IMR-90 (cell line): ENCODE measurements around the gene PTPRS. TPM values are rescaled to one million over a fixed set of nuclear protein-coding genes. Genes with fewer than 3 reads are reported as not detected.

Source experiments
- ATAC-seq: fragments of 200-7000 bp; cut with Tn5 transposase; 2 replicates; pipeline ENCODE4 v1.9.1; 2020; ENCODE audit warnings: low read depth, mild to moderate bottlenecking, moderate library complexity
- BruUV-seq: library from RNA; stranded (reverse); fragments of 400-500 nt; replicated peaks from 2 replicates; lab custom pipeline; 2021; lab: Mats Ljungman, UMichigan
- CTCF ChIA-PET: fragments of 300-600 bp; formaldehyde crosslinking; extraction: SDS; loops from one replicate; lab custom pipeline; 2021; ENCODE audit warnings: antibody characterized with exemption; lab: Yijun Ruan, JAX
- POLR2A ChIA-PET: fragments of 300-600 bp; sonication (Branson Sonifier 250); formaldehyde crosslinking; loops from one replicate; lab custom pipeline; 2022; ENCODE audit warnings: antibody characterized with exemption; ENCODE audit not compliant: unreplicated experiment; lab: Charles Lee
- DNase-seq: peaks from one replicate; pipeline ENCODE4 v3.0.0; 2013
- H2AFZ ChIP-seq: replicated peaks from 2 replicates; pipeline ENCODE3; 2013; ENCODE audit warnings: low read length, mild to moderate bottlenecking; ENCODE audit not compliant: poor library complexity
- H2AK5ac ChIP-seq: 2 replicates; pipeline ENCODE4 v1.6.1; 2013; ENCODE audit warnings: low read depth, low read length, inconsistent platforms
- H2AK9ac ChIP-seq: replicated peaks from 2 replicates; pipeline ENCODE3; 2013; ENCODE audit warnings: mild to moderate bottlenecking, low read depth, low read length, moderate library complexity; ENCODE audit not compliant: poor library complexity
- H2BK120ac ChIP-seq: 2 replicates; pipeline ENCODE4 v1.6.1; 2013; ENCODE audit warnings: low read depth, low read length, inconsistent platforms
- H2BK15ac ChIP-seq: 3 replicates; pipeline ENCODE4 v1.6.1; 2013; ENCODE audit warnings: low read depth, low read length, inconsistent platforms
- H2BK20ac ChIP-seq: 2 replicates; pipeline ENCODE4 v1.6.1; 2013; ENCODE audit warnings: low read depth, mild to moderate bottlenecking, inconsistent platforms, low read length, moderate library complexity
- H2BK5ac ChIP-seq: 2 replicates; pipeline ENCODE4 v1.6.1; 2013; ENCODE audit warnings: mild to moderate bottlenecking, low read depth, low read length, inconsistent platforms; ENCODE audit not compliant: poor library complexity, severe bottlenecking
- H3K14ac ChIP-seq: replicated peaks from 2 replicates; pipeline ENCODE4 v1.6.1; 2013; ENCODE audit warnings: low read depth, low read length, inconsistent platforms
- H3K18ac ChIP-seq: 2 replicates; pipeline ENCODE4 v1.6.1; 2013; ENCODE audit warnings: low read depth, low read length, control low read depth
- H3K23ac ChIP-seq: 2 replicates; pipeline ENCODE4 v1.6.1; 2013; ENCODE audit warnings: low read depth, low read length, inconsistent platforms
- H3K27ac ChIP-seq: 2 replicates; pipeline ENCODE4 v1.5.1; 2013; ENCODE audit warnings: mild to moderate bottlenecking, control low read depth, low read length; ENCODE audit not compliant: insufficient read depth
- H3K27me3 ChIP-seq: 2 replicates; pipeline ENCODE4 v1.6.1; 2013; ENCODE audit warnings: low read length; ENCODE audit not compliant: control insufficient read depth, insufficient read depth
- H3K36me3 ChIP-seq: 2 replicates; pipeline ENCODE4 v1.6.1; 2013; ENCODE audit warnings: low read length, mixed read lengths; ENCODE audit not compliant: control insufficient read depth, insufficient read depth
- H3K4ac ChIP-seq: 2 replicates; pipeline ENCODE4 v1.6.1; 2013; ENCODE audit warnings: low read depth, low read length, inconsistent platforms
- H3K4me1 ChIP-seq: 2 replicates; pipeline ENCODE4 v1.6.1; 2013; ENCODE audit warnings: low read length, mixed read lengths; ENCODE audit not compliant: control insufficient read depth, insufficient read depth
- H3K4me2 ChIP-seq: 2 replicates; pipeline ENCODE4 v1.6.1; 2013; ENCODE audit warnings: low read depth, mild to moderate bottlenecking, control low read depth, low read length, moderate library complexity
- H3K4me3 ChIP-seq: 2 replicates; pipeline ENCODE4 v1.5.1; 2013; ENCODE audit warnings: low read depth, mild to moderate bottlenecking, control low read depth, low read length, moderate library complexity; ENCODE audit not compliant: insufficient read depth
- H3K56ac ChIP-seq: 2 replicates; pipeline ENCODE4 v1.6.1; 2013; ENCODE audit warnings: low read length, inconsistent platforms; ENCODE audit not compliant: insufficient read depth; ENCODE audit errors: extremely low read depth
- H3K79me1 ChIP-seq, 2 experiments: 2 replicates each; pipeline ENCODE4 v1.6.1; 2013; ENCODE audit warnings: low read length in 2 of 2, inconsistent platforms in 1 of 2, low read depth in 1 of 2
- H3K9ac ChIP-seq: 2 replicates; pipeline ENCODE4 v1.6.1; 2013; ENCODE audit warnings: low read depth, low read length, control low read depth
- H3K9me1 ChIP-seq: 2 replicates; pipeline ENCODE4 v1.6.1; 2013; ENCODE audit warnings: low read length, inconsistent platforms; ENCODE audit not compliant: insufficient read depth
- H3K9me3 ChIP-seq: 2 replicates; pipeline ENCODE4 v1.6.1; 2013; ENCODE audit warnings: low read length; ENCODE audit not compliant: control insufficient read depth, insufficient read depth
- H4K20me1 ChIP-seq: 2 replicates; pipeline ENCODE4 v1.6.1; 2013; ENCODE audit warnings: low read length, inconsistent platforms; ENCODE audit not compliant: insufficient read depth
- H4K5ac ChIP-seq: 2 replicates; pipeline ENCODE4 v1.6.1; 2013; ENCODE audit warnings: mild to moderate bottlenecking, low read depth, low read length, control low read depth
- H4K8ac ChIP-seq, 2 experiments: 2 replicates each; pipeline ENCODE4 v1.6.1; 2013; ENCODE audit warnings: low read depth in 2 of 2, low read length in 2 of 2, control low read depth in 1 of 2, inconsistent platforms in 1 of 2
- H4K91ac ChIP-seq: 2 replicates; pipeline ENCODE4 v1.6.1; 2013; ENCODE audit warnings: low read depth, low read length, inconsistent platforms; ENCODE audit not compliant: insufficient read depth
- BHLHE40 ChIP-seq: fragments of 150-350 bp; IDR thresholded peaks from 2 replicates; pipeline ENCODE4 v1.6.1; 2016; ENCODE audit warnings: mild to moderate bottlenecking, low read depth, low read length
- CEBPB ChIP-seq: IDR thresholded peaks from 2 replicates; pipeline ENCODE4 v1.6.1; 2012; ENCODE audit warnings: low read depth, low read length, improper control_type of control experiment
- CTCF ChIP-seq: conservative IDR thresholded peaks from 2 replicates; pipeline ENCODE4 v1.5.1; 2012; ENCODE audit warnings: mild to moderate bottlenecking, low read depth, low read length, improper control_type of control experiment
- ELK1 ChIP-seq: fragments of 150-350 bp; IDR thresholded peaks from 2 replicates; pipeline ENCODE4 v1.6.1; 2016; ENCODE audit warnings: low read depth, mild to moderate bottlenecking, low read length, moderate library complexity, borderline replicate concordance
- NFE2L2 ChIP-seq: fragments of 150-350 bp; IDR thresholded peaks from 2 replicates; pipeline ENCODE4 v1.6.1; 2016; ENCODE audit warnings: low read depth, mild to moderate bottlenecking, low read length
- SMC3 ChIP-seq: fragments of 150-350 bp; IDR thresholded peaks from 2 replicates; pipeline ENCODE4 v1.6.1; 2016; ENCODE audit warnings: low read depth, mild to moderate bottlenecking, antibody characterized with exemption, low read length, moderate library complexity
- WGBS, 2 experiments: methylation state at CpG; one replicate each; pipeline versions ENCODE4 v1.1.5 to v1.1.7; 2013; ENCODE audit warnings: missing lambda C conversion rate in 2 of 2; ENCODE audit not compliant: insufficient read length in 1 of 2; ENCODE audit errors: extremely low coverage in 2 of 2; 5-methylcytosine and 5-hydroxymethylcytosine counted together
- dilution Hi-C: fragments of 300-500 bp; cut with HindIII; formaldehyde crosslinking; loops from one replicate; pipeline ENCODE4 v1.14.3; 2018; ENCODE audit warnings: low sequenced_read_pairs; ENCODE audit not compliant: unreplicated experiment
- in situ Hi-C: fragments of 300-500 bp; cut with MboI; formaldehyde crosslinking; loops from 3 replicates; pipeline ENCODE4 v1.14.3; 2019; ENCODE audit warnings: low sequenced_read_pairs, inconsistent platforms, mixed read lengths
- intact Hi-C: fragments of 100-400 bp; cut with micrococcal nuclease; formaldehyde crosslinking; loops from 2 replicates; pipeline ENCODE4 v1.10.0; 2022
- polyA plus RNA-seq, 3 experiments: library from polyadenylated mRNA; depleted of rRNA; stranded (reverse); fragments of >200 nt; gene quantifications; 2 replicates each; pipeline ENCODE4 v1.2.3, GENCODE V29; 2012; ENCODE audit warnings: low replicate concordance in 1 of 3
- total RNA-seq: library from RNA; depleted of rRNA; stranded (reverse); fragments of >200 nt; gene quantifications from 2 replicates; pipeline ENCODE4 v1.2.3, GENCODE V29; 2012

PTPRS gene
- total and polyA plus RNA-seq, 2 of the 4 experiments (the other 2 are of a cell fraction), result 40.1 to 51.9 TPM

GRCh38 chr19:5351731-5352228, 11.2 kb upstream of the PTPRS start:
- in situ Hi-C loops, result no loop called here
- Histone ChIP-seq H3K9me3 (peaks cover 2% of the 10 kb centered on the region), H3K14ac (no peak overlapping the region), H3K9me1 (no peaks in the 10 kb centered on the region), H4K8ac (no peak overlapping the region), H3K4me3 (no peak overlapping the region), H4K91ac (no peak overlapping the region), H3K79me1 (no peaks in the 10 kb centered on the region), H3K56ac (no peak overlapping the region), H2BK20ac (no peak overlapping the region), H3K18ac (no peak overlapping the region), H4K20me1 (no peaks in the 10 kb centered on the region), H3K9ac (no peak overlapping the region), H3K4me1 (no peaks in the 10 kb centered on the region), H3K4ac (no peak overlapping the region), H3K4me2 (no peak overlapping the region), H3K36me3 (no peaks in the 10 kb centered on the region), H2AFZ (no peak overlapping the region), H2BK5ac (no peak overlapping the region), H2AK9ac (no peak overlapping the region), H3K23ac (no peak overlapping the region), H3K27me3 (peaks cover 32% of the 10 kb centered on the region), H2AK5ac (no peak overlapping the region), H4K5ac (no peak overlapping the region), H2BK15ac (no peak overlapping the region), H2BK120ac (no peak overlapping the region), H3K27ac (no peak overlapping the region)
- CTCF ChIA-PET, result no interaction called here
- POLR2A ChIA-PET, result no interaction called here
- intact Hi-C loops, result no loop called here
- TF ChIP-seq SMC3 (no peak), NFE2L2 (no peak), BHLHE40 (no peak), CEBPB (no peak), ELK1 (no peak), CTCF (no peak)
- DNase-seq (no peak), ATAC-seq (no peak)
- 35% methylated on average over 2 of the region's 2 CpGs; no CpG with 5 or more reads in 1 of the 2 experiments for WGBS, 2 experiments
- dilution Hi-C loops, result no loop called here
- no TSS peak for BruUV-seq
